RKO (cell line): ENCODE data around the gene KDM4F.

Source experiments
- DNase-seq: peaks from one replicate; pipeline ENCODE4 v3.0.0-alpha.2; 2016; ENCODE audit warnings: low spot score

KDM4F gene

GRCh38 chr11:95091663-95092180, 42.5 kb downstream of the KDM4F start:
- DNase-seq: no peak

GRCh38 chr11:95092549-95093324, 43.5 kb downstream of the KDM4F start:
- DNase-seq: peak; percentile 57

- no peak for DNase-seq
Observed at GRCh38 chr11:95093548-95093947, 44.3 kb downstream of the KDM4F start.

GRCh38 chr11:95095858-95096587, 46.8 kb downstream of the KDM4F start:
- DNase-seq: no peak

- DNase-seq: no peak
Observed at GRCh38 chr11:95097209-95097608, 48.0 kb downstream of the KDM4F start.

- no peak for DNase-seq
Observed at GRCh38 chr11:95098826-95099225, 49.6 kb downstream of the KDM4F start.

GRCh38 chr11:95100191-95100648, 51.0 kb downstream of the KDM4F start:
- no peak for DNase-seq
